Stimulated activated CD8-positive, alpha-beta memory T cell treated with anti-CD3 and anti-CD28 coated beads, Interleukin-15, amount 100 ng/mL, for 1 hour (primary cell): Measurements from ENCODE around the gene DHRS11.
A peak's percentile ranks its signal among the peaks of the same experiment; 100 is the strongest.
"Not testable (repeated sequence)": the region's sequence is repeated elsewhere in the genome, so short reads cannot be mapped to it uniquely, and the experiment has no call there.

Experiments used
- DNase-seq: peaks from one replicate; pipeline ENCODE4 v3.0.0-alpha.2; 2020; ENCODE audit warnings: low read depth

The DHRS11 gene

DNA sequence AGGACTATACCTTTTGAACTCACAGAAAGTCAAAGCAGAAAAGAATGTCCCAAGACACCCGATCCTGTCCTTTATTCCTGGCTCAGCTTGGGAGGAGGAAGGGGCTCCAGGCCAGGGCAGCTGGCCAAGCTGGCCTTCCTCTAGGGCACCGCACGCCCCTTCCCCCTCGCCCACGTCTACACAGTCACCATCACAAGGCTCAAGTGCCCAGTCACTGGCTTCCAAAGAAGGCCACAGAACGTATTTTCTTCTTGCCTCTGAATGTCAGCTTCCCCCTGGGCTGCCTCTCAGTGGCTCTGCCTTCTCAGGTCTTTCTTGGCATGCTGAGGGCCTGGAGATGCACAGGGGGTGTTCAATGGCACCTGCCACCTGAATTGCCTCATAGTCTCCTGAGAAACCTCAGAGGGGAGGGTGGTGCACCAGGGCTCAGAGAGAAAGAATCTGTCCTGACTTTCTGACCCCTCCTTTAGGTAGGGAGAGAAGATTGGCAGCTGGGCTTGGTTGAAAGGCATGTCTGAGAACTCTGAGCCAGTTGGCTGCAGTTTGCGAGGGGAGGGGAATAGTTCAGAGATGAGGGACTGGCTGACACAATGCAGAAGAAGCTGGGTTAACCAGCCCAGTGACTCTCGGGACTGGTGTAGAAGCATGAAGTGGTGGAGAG is 2.1 kb downstream of the DHRS11 start:
- DNase-seq: no peak

GRCh38 chr17:36594626-36595401 is 3.1 kb downstream of the DHRS11 start:
- no peak for DNase-seq

DNA sequence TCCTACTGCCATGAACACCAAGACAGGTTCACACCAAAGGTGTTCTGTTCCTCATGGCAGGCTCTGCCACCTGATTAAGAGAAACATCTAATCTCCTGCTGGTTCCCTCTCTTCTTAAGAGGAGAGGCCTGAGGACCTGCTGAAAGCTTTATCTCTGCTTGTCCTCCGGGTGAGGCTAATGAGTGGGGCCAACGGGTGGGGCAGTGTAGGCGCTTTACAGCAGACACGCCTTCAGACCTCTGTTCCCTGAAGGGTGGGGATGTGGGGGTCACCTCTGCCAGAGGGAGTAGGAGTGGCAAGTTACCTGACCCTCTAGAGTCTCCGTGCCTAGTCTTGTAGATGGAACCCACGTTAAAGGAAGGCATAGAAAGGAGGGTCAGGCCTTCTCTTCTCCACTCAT is 5.5 kb downstream of the DHRS11 start:
- no peak for DNase-seq

- no peak for DNase-seq
Observed at GRCh38 chr17:36597866-36598777, 6.4 kb downstream of the DHRS11 start.

GRCh38 chr17:36598951-36599401 is 7.3 kb downstream of the DHRS11 start:
- DNase-seq: no peak

- DNase-seq: no peak
Observed at GRCh38 chr17:36599546-36600250, 8.0 kb downstream of the DHRS11 start.

- DNase-seq: no peak
Observed at GRCh38 chr17:36600465-36600864, 8.8 kb downstream of the DHRS11 start.

- no peak for DNase-seq
Observed at GRCh38 chr17:36600936-36601302, 9.2 kb downstream of the DHRS11 start.

DNA sequence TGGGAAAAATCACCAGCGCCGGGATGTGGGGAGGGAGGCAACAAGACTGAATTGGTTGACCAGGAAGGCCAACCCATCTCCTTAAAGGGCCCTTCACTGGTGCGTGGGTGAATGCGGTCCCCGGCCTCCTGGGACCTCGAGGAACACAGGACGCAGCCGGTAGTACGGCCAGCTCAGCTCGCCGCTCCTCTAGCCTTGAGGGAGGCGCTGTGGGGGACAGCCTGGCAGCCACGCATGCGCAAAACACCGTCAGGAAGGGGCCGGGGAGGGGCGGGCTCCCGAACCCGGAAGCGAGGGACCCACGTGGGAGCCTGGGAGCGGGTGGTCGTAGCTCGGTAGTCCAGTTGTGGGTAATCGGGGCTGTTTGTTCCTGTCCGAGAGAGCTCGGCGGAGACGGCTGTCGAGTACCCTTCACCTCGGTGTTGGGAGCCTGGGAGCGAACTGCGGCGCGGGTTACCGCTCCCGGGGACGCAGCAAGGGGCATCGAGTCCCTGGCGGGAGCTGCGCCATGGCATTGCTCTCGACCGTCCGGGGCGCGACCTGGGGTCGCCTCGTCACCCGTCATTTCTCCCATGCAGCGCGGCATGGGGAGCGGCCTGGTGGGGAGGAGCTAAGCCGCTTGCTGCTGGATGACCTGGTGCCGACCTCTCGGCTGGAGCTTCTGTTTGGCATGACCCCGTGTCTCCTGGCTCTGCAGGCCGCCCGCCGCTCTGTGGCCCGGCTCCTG is 9.8 kb downstream of the DHRS11 start, which contains the start of gene MRM1:
Gene MRM1 (plus strand): TSS at position 281 of the 727 bp plus-strand sequence. CDS start 228 bp downstream, at position 509.
- peak; percentile 82 for DNase-seq

- no peak for DNase-seq
Observed at GRCh38 chr17:36602030-36602748, 10.5 kb downstream of the DHRS11 start.

DNA sequence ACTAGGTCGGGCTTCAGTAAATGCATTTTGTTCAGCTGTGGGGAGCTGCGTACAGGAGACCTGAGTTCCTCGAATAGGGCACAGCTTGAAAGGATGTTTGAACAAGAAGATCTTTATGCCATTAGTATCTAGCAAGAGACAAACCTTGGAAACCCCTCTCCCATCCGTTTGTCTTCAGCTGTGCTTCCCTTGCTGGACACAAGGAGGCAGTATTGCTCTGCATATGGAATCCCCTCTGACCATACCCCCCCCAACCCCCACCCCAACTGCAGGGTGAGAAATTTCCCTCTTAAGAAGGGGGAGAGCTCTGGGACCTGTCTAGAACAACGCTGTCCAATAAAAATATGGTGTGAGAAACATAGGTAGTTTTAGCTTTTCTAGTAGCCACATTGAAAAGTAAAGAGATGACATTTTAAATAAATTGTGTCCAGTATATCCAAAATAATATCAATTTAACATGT is 11.3 kb downstream of the DHRS11 start:
- DNase-seq: peak; percentile 44

- not testable (repeated sequence) for DNase-seq
Observed at GRCh38 chr17:36605028-36605427, 13.3 kb downstream of the DHRS11 start.

DNA sequence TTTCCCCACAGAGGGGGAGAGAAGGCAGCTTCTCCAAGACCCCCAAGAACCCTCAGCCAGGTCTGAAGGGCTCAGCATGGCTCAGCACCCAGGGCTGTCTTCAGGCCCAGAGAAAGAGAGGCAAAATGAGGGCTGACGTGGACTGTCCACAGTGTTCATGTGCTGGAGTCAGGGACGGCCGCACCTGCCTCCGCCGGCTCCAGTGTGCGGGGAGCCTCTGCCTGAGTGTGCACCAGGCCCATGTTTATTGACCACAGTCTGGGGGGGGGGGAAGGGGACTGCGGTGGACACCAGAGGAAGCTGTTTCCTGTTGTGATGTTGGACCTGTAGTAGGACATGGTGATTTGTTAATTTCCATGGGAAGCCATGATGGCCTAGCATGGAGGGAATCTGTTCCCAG is 16.6 kb downstream of the DHRS11 start:
- no peak for DNase-seq

GRCh38 chr17:36608794-36609497 is 17.3 kb downstream of the DHRS11 start:
- no peak for DNase-seq

GRCh38 chr17:36609498-36609862 is 17.8 kb downstream of the DHRS11 start:
- DNase-seq: no peak

DNA sequence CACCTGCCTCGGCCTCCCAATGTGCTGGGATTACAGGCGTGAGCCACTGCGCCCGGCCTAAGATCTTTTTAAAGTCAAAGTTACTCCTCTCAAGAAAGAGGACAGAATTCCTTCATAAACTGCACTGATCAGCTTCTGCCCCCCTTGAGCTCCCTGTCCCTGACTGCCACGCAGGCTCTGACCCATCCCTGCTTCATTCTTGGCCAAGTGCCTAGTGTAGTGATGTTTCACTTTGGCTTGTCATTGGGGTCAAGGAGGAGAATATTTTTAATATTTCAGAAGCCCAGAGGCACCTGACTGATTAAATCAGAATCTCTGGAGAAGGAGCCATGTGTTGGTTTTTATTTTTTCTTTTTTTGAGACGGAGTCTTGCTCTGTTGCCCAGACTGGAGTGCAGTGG is 18.8 kb downstream of the DHRS11 start:
- DNase-seq: no peak

- DNase-seq: no peak
Observed at GRCh38 chr17:36611345-36612072, 19.8 kb downstream of the DHRS11 start.

DNA sequence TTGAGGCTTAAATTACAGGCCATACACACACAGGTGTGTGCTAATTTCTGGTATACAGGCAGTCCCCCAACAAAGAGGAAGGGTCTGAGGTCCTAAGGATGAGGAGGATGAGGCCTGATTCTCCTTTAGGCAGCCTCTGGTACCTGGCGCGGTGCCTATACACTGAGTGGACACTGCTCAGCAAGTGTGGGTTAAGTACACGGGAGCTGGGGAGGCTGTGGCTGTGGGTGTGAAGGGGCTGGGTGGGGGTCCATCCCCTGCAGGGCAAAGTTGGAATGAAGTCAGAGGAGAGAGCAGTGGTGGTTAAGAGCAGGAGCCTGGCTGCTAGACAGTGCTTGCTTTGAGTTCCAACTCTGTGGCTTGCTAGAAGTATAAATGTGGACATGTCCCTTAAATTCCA is 20.6 kb downstream of the DHRS11 start:
- no peak for DNase-seq

DNA sequence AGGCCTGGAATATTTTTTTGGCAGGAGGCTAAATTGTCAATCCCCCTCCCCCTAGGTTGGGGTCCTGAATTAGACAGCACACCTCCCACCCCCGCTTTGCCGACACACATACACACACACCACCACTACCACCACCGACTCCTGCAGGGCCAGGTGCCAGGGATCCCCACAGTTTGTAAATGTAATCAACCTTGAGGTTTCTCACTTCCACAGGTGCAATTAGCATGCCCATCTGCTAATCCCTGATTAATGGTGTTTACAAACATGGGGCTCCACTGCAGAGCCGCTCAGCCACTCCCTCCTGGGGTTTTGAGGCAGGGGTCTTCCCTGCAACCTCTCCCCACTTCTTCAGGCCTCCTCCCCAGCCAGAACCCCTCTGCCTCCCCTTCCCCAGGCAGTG is 21.5 kb downstream of the DHRS11 start:
- no peak for DNase-seq
